IMR-90 (cell line): ENCODE measurements around the gene MAP7D1.

Experiments
- CTCF ChIP-seq: conservative IDR thresholded peaks from 2 replicates; pipeline ENCODE4 v1.5.1; 2012; ENCODE audit warnings: mild to moderate bottlenecking, low read depth, low read length, improper control_type of control experiment
- MAFK ChIP-seq: IDR thresholded peaks from 2 replicates; pipeline ENCODE4 v1.6.1; 2012; ENCODE audit warnings: low read depth, low read length, improper control_type of control experiment
- NFE2L2 ChIP-seq: fragments of 150-350 bp; IDR thresholded peaks from 2 replicates; pipeline ENCODE4 v1.6.1; 2016; ENCODE audit warnings: low read depth, mild to moderate bottlenecking, low read length
- POLR2A ChIP-seq: IDR thresholded peaks from 2 replicates; pipeline ENCODE4 v1.6.1; 2012; ENCODE audit warnings: mild to moderate bottlenecking, low read depth, low read length
- RAD21 ChIP-seq: IDR thresholded peaks from 2 replicates; pipeline ENCODE4 v1.6.1; 2012; ENCODE audit warnings: low read length, improper control_type of control experiment
- SMC3 ChIP-seq: fragments of 150-350 bp; IDR thresholded peaks from 2 replicates; pipeline ENCODE4 v1.6.1; 2016; ENCODE audit warnings: low read depth, mild to moderate bottlenecking, antibody characterized with exemption, low read length, moderate library complexity

- TF ChIP-seq MAFK (no peak), CTCF (no peak), POLR2A (no peak), RAD21 (no peak), NFE2L2 (no peak), SMC3 (no peak)
These were observed 7.5 kb downstream of the MAP7D1 start for GRCh38 chr1:36163426-36163825.
